GM21529 (cell line): ENCODE measurements around the gene FHIT.

Source experiments
- ATAC-seq: cut with Tn5 transposase; IDR thresholded peaks from one replicate; pipeline ENCODE4 v1.9.1; 2021; ENCODE audit not compliant: unreplicated experiment

FHIT gene

GRCh38 chr3:60867200-60867599, 384.1 kb downstream of the FHIT start:
- no peak for ATAC-seq

- ATAC-seq = no peak
Observed at GRCh38 chr3:60856257-60857046, 394.8 kb downstream of the FHIT start.

GRCh38 chr3:60855250-60855649, 396.0 kb downstream of the FHIT start:
- no peak for ATAC-seq

- no peak for ATAC-seq
Observed at GRCh38 chr3:60854791-60855190, 396.5 kb downstream of the FHIT start.

GRCh38 chr3:60847791-60848190, 403.5 kb downstream of the FHIT start:
- ATAC-seq = no peak

GRCh38 chr3:60844256-60844655, 407.0 kb downstream of the FHIT start:
- no peak for ATAC-seq

- ATAC-seq = no peak
Observed at GRCh38 chr3:60841355-60841754, 409.9 kb downstream of the FHIT start.

- ATAC-seq = no peak
Observed at GRCh38 chr3:60839246-60839645, 412.0 kb downstream of the FHIT start.

- ATAC-seq = no peak
Observed at GRCh38 chr3:60835796-60836195, 415.5 kb downstream of the FHIT start.

GRCh38 chr3:60829058-60829457, 422.2 kb downstream of the FHIT start:
- no peak for ATAC-seq

- ATAC-seq = no peak
Observed at GRCh38 chr3:60827666-60828065, 423.6 kb downstream of the FHIT start.

- ATAC-seq = no peak
Observed at GRCh38 chr3:60826511-60826910, 424.7 kb downstream of the FHIT start.

GRCh38 chr3:60812502-60812901, 438.8 kb downstream of the FHIT start:
- peak; percentile 83 for ATAC-seq

- no peak for ATAC-seq
Observed at GRCh38 chr3:60810881-60811280, 440.4 kb downstream of the FHIT start.

- no peak for ATAC-seq
Observed at GRCh38 chr3:60809857-60810610, 441.2 kb downstream of the FHIT start.

GRCh38 chr3:60803216-60804173, 447.8 kb downstream of the FHIT start:
- ATAC-seq = no peak

GRCh38 chr3:60801307-60801706, 449.9 kb downstream of the FHIT start:
- ATAC-seq = no peak

- ATAC-seq = no peak
Observed at GRCh38 chr3:60798456-60798855, 452.8 kb downstream of the FHIT start.

GRCh38 chr3:60792249-60792852, 458.9 kb downstream of the FHIT start:
- ATAC-seq = no peak

- ATAC-seq = no peak
Observed at GRCh38 chr3:60788185-60788584, 463.1 kb downstream of the FHIT start.

GRCh38 chr3:60781935-60782334, 469.3 kb downstream of the FHIT start:
- ATAC-seq = no peak
